GM23248 (cell line): ENCODE results near the gene FTO. TPM values are rescaled to one million over a fixed set of nuclear protein-coding genes. Genes with fewer than 3 reads are reported as not detected.

Source experiments
- DNase-seq: peaks from one replicate; pipeline ENCODE4 v3.0.0-alpha.2; 2015
- H2AFZ ChIP-seq: fragments of 200-600 bp; sonication (generic); 2 replicates; pipeline ENCODE4 v1.6.1; 2016; ENCODE audit warnings: antibody characterized with exemption
- H3F3A ChIP-seq: fragments of 200-600 bp; sonication (generic); 2 replicates; pipeline ENCODE4 v1.6.1; 2016; ENCODE audit warnings: mild to moderate bottlenecking, antibody characterized with exemption, mixed run types; ENCODE audit not compliant: insufficient read depth
- H3K27ac ChIP-seq: fragments of 200-600 bp; sonication (generic); 2 replicates; pipeline ENCODE4 v1.5.1; 2016; ENCODE audit warnings: mild to moderate bottlenecking
- H3K27me3 ChIP-seq: fragments of 200-600 bp; sonication (generic); replicated peaks from 2 replicates; pipeline ENCODE4 v1.6.1; 2016; ENCODE audit warnings: mild to moderate bottlenecking; ENCODE audit not compliant: insufficient read depth
- H3K36me3 ChIP-seq: fragments of 200-600 bp; sonication (generic); 2 replicates; pipeline ENCODE4 v1.6.1; 2016; ENCODE audit warnings: low read depth, mild to moderate bottlenecking
- H3K4me1 ChIP-seq: fragments of 200-600 bp; sonication (generic); 2 replicates; pipeline ENCODE4 v1.6.1; 2016; ENCODE audit warnings: mild to moderate bottlenecking; ENCODE audit not compliant: insufficient read depth
- H3K4me2 ChIP-seq: fragments of 200-600 bp; sonication (generic); one replicate; pipeline ENCODE4 v1.6.1; 2016; ENCODE audit warnings: mild to moderate bottlenecking; ENCODE audit not compliant: unreplicated experiment
- H3K4me3 ChIP-seq: fragments of 200-600 bp; sonication (generic); 2 replicates; pipeline ENCODE4 v1.5.1; 2016; ENCODE audit warnings: mild to moderate bottlenecking
- H3K79me2 ChIP-seq: fragments of 200-600 bp; sonication (generic); 2 replicates; pipeline ENCODE4 v1.6.1; 2016; ENCODE audit warnings: mild to moderate bottlenecking; ENCODE audit not compliant: insufficient read depth
- H3K9ac ChIP-seq: fragments of 200-600 bp; sonication (generic); 2 replicates; pipeline ENCODE4 v1.6.1; 2016; ENCODE audit warnings: mild to moderate bottlenecking
- H3K9me2 ChIP-seq: fragments of 200-600 bp; sonication (generic); 2 replicates; pipeline ENCODE4 v1.6.1; 2016; ENCODE audit warnings: mixed run types, mild to moderate bottlenecking, moderate library complexity; ENCODE audit not compliant: insufficient read depth
- H3K9me3 ChIP-seq: fragments of 200-600 bp; sonication (generic); one replicate; pipeline ENCODE4 v1.6.1; 2017; ENCODE audit warnings: low read depth
- H4K20me1 ChIP-seq: fragments of 200-600 bp; sonication (generic); 2 replicates; pipeline ENCODE4 v1.6.0; 2016; ENCODE audit not compliant: insufficient read depth
- EZH2 ChIP-seq: fragments of 200-600 bp; sonication (generic); IDR thresholded peaks from 2 replicates; pipeline ENCODE4 v1.6.1; 2018; ENCODE audit warnings: antibody characterized with exemption, mild to moderate bottlenecking; ENCODE audit not compliant: insufficient read depth, poor library complexity, severe bottlenecking
- EZH2phosphoT487 ChIP-seq: fragments of 200-600 bp; sonication (generic); IDR thresholded peaks from 2 replicates; pipeline ENCODE4 v1.6.1; 2018; ENCODE audit warnings: antibody characterized with exemption, moderate library complexity, mild to moderate bottlenecking, low read depth; ENCODE audit not compliant: insufficient read depth
- WGBS, 2 experiments: methylation state at CpG; one replicate each; pipeline ENCODE4 v1.1.6; 2015 to 2017; ENCODE audit warnings: low lambda C conversion rate in 2 of 2, low coverage in 1 of 2; ENCODE audit errors: missing lambda C conversion rate in 2 of 2; 5-methylcytosine and 5-hydroxymethylcytosine counted together
- in situ Hi-C: fragments of 300-500 bp; cut with MboI; formaldehyde crosslinking; loops from 2 replicates; pipeline ENCODE4 v1.15.0; 2020
- polyA plus RNA-seq: library from polyadenylated mRNA; unstranded; fragments of >200 nt; fragmentation: Nextera tagmentation; extraction: Ambion mirVana; gene quantifications from 2 replicates; pipeline ENCODE4 v1.2.1, GENCODE V29; 2016
- total RNA-seq: library from RNA; depleted of rRNA; stranded (reverse); fragments of >200 nt; shearing (Covaris generic); gene quantifications from 2 replicates; pipeline ENCODE4 v1.2.3, GENCODE V29; 2014

Gene FTO
- total and polyA plus RNA-seq, 2 experiments from 2014 or later, result 85.3 to 99.2 TPM

- Histone ChIP-seq H3F3A (peaks cover 45% of the 10 kb centered on the region), H3K27me3 (no peaks in the 10 kb centered on the region), H3K4me3 (peak overlapping the region; percentile 26), H4K20me1 (no peaks in the 10 kb centered on the region), H3K4me1 (peaks cover 41% of the 10 kb centered on the region), H3K9ac (peak overlapping the region; percentile 65), H3K79me2 (peaks cover 80% of the 10 kb centered on the region), H3K9me2 (no peaks in the 10 kb centered on the region), H3K9me3 (no peaks in the 10 kb centered on the region), H2AFZ (no peak overlapping the region), H3K36me3 (no peaks in the 10 kb centered on the region), H3K27ac (peak overlapping the region; percentile 92), H3K4me2 (peak overlapping the region; percentile 73)
- TF ChIP-seq EZH2phosphoT487 (no peak), EZH2 (no peak)
- DNase-seq, result peak; percentile 85
- 0 to 1% methylated on average over 3 of the region's 3 CpGs for WGBS, 2 experiments
- in situ Hi-C loops, result no loop called here
These were observed 41.1 kb downstream of the FTO start for GRCh38 chr16:53745086-53745485.

- peak overlapping the region; percentile 65 for H3K9ac ChIP-seq
- no peak for TF ChIP-seq EZH2phosphoT487
- TF ChIP-seq EZH2, result no peak
- H3K9me2 ChIP-seq, result no peaks in the 10 kb centered on the region
- in situ Hi-C loops, result no loop called here
- peak overlapping the region; percentile 73 for H3K4me2 ChIP-seq
- no peaks in the 10 kb centered on the region for H3K36me3 ChIP-seq
- peaks cover 45% of the 10 kb centered on the region for H3F3A ChIP-seq
- no peaks in the 10 kb centered on the region for H3K9me3 ChIP-seq
- peak; percentile 84 for DNase-seq
- peak overlapping the region; percentile 26 for H3K4me3 ChIP-seq
- H2AFZ ChIP-seq, result no peak overlapping the region
- peaks cover 41% of the 10 kb centered on the region for H3K4me1 ChIP-seq
- 24 to 26% methylated on average over 4 of the region's 4 CpGs for WGBS, 2 experiments
- H3K27ac ChIP-seq, result peak overlapping the region; percentile 92
- no peaks in the 10 kb centered on the region for H4K20me1 ChIP-seq
- H3K79me2 ChIP-seq, result peaks cover 80% of the 10 kb centered on the region
- H3K27me3 ChIP-seq, result no peaks in the 10 kb centered on the region
These were observed 41.9 kb downstream of the FTO start for GRCh38 chr16:53745753-53746266.

GRCh38 chr16:53752560-53752959 lies 48.6 kb downstream of the FTO start:
- H3K4me1 ChIP-seq, result peaks cover 41% of the 10 kb centered on the region
- H3K27me3 ChIP-seq, result no peaks in the 10 kb centered on the region
- no peak overlapping the region for H3K4me2 ChIP-seq
- no peak overlapping the region for H3K9ac ChIP-seq
- no peaks in the 10 kb centered on the region for H3K9me3 ChIP-seq
- H3K79me2 ChIP-seq, result peaks cover 99% of the 10 kb centered on the region
- H2AFZ ChIP-seq, result no peak overlapping the region
- no peak for DNase-seq
- H3F3A ChIP-seq, result peaks cover 23% of the 10 kb centered on the region
- WGBS, 2 experiments, result 76 to 100% methylated on average over 1 of the region's 1 CpG
- H3K4me3 ChIP-seq, result no peak overlapping the region
- H3K36me3 ChIP-seq, result no peaks in the 10 kb centered on the region
- in situ Hi-C loops, result no loop called here
- no peaks in the 10 kb centered on the region for H3K9me2 ChIP-seq
- no peak overlapping the region for H3K27ac ChIP-seq
- TF ChIP-seq EZH2 (no peak), EZH2phosphoT487 (no peak)
- H4K20me1 ChIP-seq, result no peaks in the 10 kb centered on the region

GRCh38 chr16:53753431-53753830 lies 49.5 kb downstream of the FTO start:
- TF ChIP-seq EZH2 (no peak), EZH2phosphoT487 (no peak)
- H3K79me2 ChIP-seq, result peaks cover 99% of the 10 kb centered on the region
- no peak overlapping the region for H3K4me2 ChIP-seq
- H4K20me1 ChIP-seq, result no peaks in the 10 kb centered on the region
- no peaks in the 10 kb centered on the region for H3K27me3 ChIP-seq
- in situ Hi-C loops, result no loop called here
- no peaks in the 10 kb centered on the region for H3K9me2 ChIP-seq
- no peak for DNase-seq
- H3F3A ChIP-seq, result peaks cover 17% of the 10 kb centered on the region; the same call in 1 of the 2 replicates
- H3K9me3 ChIP-seq, result no peaks in the 10 kb centered on the region
- H3K4me3 ChIP-seq, result no peak overlapping the region
- no peak overlapping the region for H3K9ac ChIP-seq
- H3K36me3 ChIP-seq, result no peaks in the 10 kb centered on the region
- no peak overlapping the region for H2AFZ ChIP-seq
- peaks cover 41% of the 10 kb centered on the region for H3K4me1 ChIP-seq
- WGBS, 2 experiments, result 33 to 40% methylated on average over 1 of the region's 1 CpG
- H3K27ac ChIP-seq, result no peak overlapping the region
